Measurements from ENCODE around the gene KRT1.
"Not testable (repeated sequence)": the region's sequence is repeated elsewhere in the genome, so short reads cannot be mapped to it uniquely, and the experiment has no call there.

The KRT1 gene

DNA sequence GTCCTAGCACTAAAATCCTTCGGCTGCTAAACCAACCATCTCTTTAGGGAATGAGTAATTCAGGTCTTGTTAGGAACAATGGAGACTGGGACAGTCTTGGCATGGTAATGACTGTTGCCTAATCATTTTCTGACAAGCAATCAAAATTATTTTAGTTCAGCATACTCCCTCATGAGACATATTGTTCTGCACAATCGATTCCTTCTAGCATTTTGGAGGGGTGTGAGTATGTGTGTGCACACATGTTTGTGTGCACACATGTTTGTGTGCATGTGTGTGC lies 2.1 kb upstream of the KRT1 start:
- DNase-seq (ENCODE audit: low read depth in 2 of 2) = no peak

DNA sequence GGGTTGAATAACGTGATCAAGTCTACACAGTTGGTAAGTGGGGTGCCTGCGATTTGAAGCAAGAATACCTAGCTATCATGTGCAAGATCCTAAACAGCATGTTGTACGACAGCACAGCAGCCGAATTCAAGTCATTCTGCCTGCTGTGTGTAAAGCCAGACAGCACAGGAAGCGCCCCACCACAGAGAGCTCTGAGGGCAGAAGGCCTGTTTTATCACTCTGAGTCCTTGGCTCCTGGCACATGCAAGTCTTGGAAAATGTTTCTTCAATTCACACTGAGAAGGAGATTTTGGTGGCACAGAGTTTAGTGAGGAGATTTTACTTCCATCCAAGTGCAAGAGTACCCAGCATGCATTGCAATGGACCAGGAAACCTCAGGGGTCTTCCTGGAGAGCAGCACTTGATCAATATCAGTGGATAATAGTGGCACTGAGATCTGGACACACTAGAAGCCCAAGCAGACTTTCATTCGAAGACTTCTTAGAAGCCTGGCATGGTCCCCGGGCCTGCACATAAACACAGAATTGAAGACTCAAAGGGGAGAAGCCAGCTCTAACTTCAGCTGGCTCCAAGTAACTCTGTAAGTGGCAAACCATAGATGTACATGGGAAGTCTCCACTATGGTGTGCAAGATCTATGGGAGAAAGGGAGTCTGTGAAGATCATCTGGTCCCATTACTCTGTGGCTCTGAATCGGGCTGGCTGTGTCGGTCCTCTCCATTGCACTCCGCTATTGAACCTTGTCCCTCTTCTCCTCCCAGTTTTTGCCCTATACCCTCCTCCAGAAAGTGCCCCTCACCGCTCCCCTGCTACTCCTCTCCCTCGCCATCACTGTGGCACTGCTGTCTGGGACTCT lies 1.5 kb upstream of the KRT1 start:
- peak in 1 of 2 donors; percentile 15 for DNase-seq (ENCODE audit: low read depth in 2 of 2)

DNA sequence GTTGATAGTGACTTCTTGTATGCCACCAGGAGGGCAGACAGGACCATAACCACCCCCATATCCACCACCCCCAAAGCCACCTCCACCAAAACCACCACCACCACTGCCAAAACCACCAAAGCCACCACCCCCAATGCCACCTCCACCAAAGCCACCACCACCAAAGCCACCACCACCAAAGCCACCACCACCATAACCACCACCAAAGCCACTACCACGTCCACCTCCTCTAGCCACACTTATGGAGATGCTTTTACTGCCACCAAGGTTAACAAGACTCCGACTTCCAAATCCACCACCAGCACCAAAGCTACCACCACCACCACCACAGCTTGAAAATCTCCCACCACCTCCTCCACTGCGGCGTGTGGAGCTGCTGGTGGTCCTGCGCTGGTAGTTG lies 332 bp downstream of the KRT1 start:
- DNase-seq (ENCODE audit: low read depth in 2 of 2) = no peak

DNA sequence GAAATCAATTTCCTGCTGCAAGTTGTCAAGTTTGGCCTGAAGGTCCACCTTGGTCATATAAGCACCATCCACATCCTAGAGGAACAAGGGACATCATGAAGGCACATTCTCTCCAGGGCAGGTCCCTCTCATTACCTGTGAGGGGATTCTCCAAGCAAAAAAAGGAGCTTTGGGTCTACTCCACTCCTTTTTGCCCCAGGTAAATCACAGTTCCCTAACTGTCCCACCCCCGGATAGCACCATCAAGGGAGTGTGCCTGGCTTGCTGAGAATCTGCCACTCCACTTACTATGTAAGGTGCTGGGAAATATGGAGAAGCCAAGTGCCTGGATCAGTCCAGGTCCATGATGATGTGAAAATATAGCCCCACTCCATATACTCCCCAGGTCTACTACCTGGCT lies 2.5 kb downstream of the KRT1 start:
- no peak for DNase-seq (ENCODE audit: low read depth in 2 of 2)

DNA sequence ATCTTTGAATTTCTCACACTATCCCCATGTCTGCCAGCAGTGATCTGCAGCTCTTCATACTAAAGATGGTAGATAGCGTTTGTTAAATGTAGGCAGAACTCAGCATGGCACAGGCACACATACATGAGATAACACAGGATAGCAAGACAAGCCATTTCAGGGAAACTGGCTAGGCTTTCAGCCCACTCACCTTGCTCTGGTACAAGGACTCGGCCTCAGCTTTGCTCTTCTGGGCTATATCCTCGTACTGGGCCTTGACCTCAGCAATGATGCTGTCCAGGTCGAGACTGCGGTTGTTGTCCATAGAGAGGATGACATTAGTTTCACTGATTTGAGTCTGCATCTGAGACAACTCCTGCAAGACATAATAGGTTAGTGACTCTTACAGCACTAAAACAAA lies 3.1 kb downstream of the KRT1 start:
- no peak for DNase-seq (ENCODE audit: low read depth in 2 of 2)

DNA sequence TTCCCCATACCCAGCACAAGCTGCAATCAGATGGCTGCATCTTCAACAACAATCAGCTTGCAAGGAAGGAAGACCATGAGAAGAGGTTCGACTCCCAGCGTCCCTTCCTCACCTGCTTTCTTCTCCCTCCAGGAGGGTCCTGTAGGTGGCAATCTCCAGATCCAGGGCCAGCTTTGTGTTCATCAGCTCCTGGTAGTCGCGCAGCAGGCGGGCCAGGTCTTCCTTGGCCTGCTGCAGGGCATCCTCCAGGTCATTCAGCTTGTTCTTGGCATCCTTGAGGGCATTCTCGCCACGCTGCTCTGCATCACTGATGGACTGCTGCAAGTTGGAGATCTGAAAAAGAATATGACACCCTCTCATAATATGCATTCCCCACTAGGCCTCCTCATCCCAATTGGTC lies 4.0 kb downstream of the KRT1 start:
- DNase-seq (ENCODE audit: low read depth in 2 of 2) = no peak

DNA sequence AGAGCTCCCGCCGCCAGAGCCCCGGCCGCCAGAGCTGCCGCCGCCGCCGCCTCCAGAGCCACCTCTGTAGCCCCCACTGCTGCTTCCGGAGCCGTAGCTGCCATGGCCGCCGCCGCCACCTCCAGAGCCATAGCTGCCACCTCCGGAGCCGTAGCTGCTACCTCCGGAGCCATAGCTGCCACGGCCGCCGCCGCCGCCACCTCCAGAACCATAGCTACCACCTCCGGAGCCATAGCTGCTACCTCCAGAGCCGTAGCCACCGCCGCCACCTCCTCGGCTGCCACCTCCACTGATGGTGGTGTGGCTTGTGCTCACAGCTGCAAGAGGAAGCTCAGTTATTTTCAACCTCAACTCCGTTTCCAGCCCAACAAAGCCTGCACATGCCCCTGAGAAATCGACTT lies 4.9 kb downstream of the KRT1 start:
- no peak for DNase-seq (ENCODE audit: low read depth in 2 of 2)

DNA sequence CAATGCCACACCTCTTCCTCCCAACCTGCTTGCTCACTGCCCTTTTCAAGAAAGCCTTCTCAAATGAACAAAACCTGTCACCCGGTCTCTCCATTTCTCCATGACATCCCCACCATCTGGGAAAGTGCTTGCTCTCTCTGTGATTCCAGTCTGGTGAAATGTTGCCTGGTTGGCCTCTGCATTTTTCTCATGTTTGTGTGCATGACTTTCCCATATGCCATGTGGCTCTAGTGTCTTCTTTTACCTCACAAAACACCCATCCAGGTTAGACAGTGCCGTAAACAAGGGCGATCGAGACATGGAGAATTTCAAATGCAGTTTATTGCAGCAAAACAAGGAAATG lies 5.8 kb downstream of the KRT1 start:
- DNase-seq (ENCODE audit: low read depth in 2 of 2) = no peak

DNA sequence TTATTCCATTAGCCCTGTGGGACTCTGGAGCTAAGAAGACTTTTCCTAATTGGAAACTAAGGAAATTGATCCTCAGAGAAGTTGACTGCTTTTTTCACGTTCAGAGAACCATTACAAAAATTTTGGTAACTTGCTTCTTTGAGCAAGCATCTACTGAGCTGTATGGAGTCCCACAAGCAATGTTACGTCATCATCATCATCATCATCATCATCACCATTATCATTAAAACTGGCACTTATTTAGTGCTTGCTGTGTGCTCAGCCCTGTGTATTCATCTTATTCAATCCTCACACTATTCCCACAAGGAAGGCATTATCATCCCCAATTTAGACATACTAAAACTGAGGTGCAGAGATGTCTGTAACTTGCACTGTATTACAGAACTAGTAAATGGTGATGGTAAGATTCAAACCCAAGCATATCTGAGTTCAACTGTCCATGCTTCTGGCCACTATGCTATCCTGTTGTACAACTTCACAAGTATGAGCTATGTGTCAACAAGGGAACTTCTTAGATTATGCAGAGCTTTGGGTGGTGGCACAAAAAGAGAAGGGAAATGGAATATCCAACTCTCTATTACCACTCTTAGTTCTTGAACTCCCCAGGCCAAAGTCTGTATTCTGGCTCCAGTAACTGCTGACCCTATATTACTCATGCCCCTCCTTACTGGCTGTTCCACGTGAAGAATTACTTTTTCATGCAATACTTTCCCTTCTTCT lies 6.3 kb downstream of the KRT1 start:
- DNase-seq (ENCODE audit: low read depth in 2 of 2) = no peak

DNA sequence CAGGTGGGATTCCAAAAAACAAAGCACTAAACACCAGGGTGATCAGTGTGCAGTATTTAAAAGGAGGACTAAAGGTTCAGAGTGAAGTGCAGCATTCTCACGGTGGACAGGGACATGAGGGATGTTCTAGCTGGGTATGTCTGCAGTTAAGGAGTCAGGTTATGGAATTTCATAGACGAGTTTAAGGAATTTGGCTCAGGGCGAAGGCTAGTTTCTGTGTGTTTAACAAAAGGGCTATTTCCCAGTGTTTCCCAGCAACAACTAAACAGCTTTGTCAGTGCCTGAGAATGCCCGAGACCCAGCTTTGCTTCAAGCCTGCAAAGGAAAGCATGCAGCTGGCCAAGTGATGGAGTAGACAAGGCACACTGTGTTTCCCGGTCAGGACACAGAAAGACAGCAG lies 7.0 kb downstream of the KRT1 start:
- no peak for DNase-seq (ENCODE audit: low read depth in 2 of 2)

DNA sequence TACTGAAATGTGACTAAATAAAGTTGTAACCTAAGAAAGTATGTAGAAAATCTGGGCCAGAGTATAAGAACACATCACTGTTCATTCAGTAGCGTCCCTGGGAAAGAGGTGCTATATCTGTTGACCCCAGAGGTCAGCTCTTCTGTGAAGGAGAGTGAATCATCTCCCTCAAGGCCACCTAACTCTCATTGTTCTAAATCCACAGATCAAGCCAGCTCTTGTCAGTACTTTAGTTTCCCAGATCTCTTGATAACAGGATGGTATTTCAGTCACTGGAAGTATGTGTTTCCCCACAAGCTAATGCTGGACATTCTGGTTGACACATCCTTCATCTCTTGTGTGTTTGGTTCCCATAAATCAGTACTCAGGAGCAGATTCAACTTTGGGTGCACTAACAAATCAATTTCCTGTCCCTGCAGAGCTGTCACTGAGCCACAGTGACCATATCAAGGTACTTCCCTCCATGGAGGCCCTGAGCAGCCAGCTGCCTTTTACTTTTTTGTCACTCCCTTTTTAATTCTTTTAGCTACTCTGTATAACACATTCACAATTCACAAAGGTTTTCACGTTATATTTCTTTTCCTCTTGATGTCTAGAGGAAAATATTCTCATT lies 7.8 kb downstream of the KRT1 start:
- no peak for DNase-seq (ENCODE audit: low read depth in 2 of 2)

DNA sequence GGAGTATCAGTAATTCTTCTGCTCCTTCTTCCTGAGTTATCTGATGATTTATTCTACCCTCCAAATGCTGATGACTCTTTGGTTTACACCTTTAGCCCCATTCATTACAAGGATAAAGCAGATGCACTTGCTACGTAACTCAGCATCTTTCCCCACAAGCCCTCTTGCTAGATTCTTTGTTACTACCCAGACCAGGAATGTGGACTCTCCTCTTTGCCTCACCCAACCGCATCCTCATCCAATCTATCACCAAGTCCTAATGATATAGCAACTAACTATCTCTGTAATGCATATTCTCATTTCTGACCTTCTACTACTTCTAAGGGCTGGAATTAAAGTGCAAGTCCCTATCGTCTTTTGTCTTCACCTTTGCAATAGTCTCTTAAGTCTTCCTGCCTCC lies 9.2 kb downstream of the KRT1 start:
- no peak for DNase-seq (ENCODE audit: low read depth in 2 of 2)

DNA sequence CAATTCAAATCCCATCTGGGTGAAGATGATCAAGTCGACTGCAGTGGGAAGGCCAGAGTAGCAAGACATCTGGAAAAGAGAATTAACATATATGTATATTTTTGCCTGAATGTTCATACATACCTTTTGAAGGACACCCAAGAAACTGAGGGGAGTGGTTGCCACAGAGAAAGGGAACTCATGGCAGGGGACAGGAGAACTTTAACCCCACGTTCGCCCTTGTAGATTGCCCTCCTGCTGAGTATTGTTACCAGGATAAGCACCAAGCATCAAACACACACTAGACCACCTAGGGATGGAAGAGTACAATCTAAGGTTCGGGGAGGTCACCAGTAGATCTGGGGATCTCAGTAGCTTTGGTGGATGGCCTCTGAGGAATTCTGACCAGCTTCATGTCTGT lies 9.7 kb downstream of the KRT1 start:
- DNase-seq (ENCODE audit: low read depth in 2 of 2) = no peak

DNA sequence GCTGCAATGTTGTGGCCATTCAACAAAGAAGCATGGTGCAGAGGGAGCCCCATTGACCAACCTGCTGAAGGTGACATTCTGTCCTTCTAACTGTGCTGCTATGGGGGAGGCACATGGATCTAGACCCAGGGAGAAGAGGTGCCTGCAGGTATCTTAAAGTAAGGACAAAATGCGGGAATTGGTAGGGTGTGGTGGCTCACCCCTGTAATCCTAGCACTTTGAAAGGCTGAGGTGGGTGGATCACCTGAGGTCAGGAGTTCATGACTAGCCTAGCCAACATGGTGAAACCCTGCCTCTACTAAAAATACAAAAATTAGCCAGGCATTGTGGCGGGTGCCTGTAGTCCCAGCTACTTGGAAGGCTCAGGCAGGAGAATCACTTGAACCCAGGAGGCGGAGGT lies 10.3 kb downstream of the KRT1 start:
- DNase-seq (ENCODE audit: low read depth in 2 of 2) = not testable (repeated sequence)

DNA sequence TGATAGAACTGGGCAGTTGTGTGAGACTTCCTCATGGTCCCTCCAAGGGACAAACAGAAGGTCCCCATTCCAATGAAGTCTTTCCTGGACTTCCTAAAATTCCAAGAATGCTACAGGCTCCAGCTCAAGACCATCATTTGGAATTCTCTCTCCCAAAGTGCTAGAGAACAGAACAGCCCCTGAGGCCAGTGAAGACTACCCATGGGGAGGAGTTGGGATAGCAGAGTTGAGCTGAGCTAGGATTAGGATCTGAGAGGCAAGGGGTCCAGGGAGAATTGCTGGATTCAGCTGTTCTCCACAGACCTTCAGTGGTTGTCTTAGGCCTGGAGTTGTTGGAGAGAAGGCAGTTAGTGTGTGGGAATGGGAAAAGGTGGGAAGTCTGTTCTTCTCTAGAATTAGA lies 10.8 kb downstream of the KRT1 start:
- no peak for DNase-seq (ENCODE audit: low read depth in 2 of 2)

DNA sequence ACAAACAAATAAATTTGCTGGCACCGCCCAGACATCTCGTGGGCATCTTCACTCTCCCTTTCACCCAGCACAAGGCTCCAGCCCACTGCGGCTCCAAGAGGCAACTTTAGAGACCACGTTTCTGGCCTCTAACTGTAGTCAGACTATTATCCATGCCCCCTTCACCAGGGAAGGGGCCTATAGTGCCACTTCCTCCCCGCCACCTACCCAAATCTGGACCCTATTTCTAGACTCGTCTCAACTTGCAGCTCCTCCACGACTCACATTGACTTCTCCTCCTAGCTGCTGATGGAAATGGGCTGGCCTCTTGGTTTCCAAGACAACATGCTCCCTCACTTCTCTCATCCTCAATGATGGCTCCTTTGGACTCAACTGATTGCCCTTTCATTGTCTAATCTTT lies 12.3 kb downstream of the KRT1 start:
- no peak for DNase-seq (ENCODE audit: low read depth in 2 of 2)

DNA sequence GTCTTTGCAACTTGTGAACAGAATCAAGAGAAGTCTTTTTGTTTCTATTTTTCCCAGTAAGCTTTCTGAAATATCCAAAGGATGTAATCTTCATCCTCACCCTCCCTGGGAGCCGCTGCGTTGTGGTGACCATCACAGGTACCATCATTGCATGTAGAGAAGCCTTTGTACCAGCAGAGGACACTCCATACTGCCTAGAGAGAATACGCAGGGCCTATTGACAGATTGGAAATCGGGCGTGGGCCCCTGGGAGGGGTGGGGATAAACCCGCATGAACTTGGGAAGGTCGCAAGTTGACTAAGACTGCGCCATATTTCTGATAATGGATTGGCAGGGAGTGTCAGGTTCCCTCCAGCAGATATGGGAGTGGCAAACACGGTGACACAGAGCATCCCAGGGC lies 12.7 kb downstream of the KRT1 start:
- DNase-seq (ENCODE audit: low read depth in 2 of 2) = no peak

DNA sequence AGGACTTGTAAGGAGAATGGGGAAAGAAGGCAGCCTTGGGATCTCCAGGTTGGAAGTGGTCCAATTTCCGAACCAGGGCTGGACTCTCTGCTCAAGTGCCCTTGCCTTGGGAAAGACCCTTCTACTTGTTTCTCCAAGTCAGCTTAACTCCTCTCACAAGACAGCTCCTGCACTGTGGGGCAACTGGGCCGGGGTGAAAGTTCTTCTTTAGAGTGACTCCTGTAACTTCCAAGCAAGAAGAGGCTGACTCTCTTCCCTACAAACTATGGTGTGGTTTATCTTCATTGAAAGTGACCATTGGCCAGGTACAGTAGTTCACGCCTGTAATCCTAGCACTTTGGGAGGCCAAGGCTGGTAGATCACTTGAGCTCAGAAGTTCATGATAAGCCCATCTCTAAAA lies 13.7 kb downstream of the KRT1 start:
- DNase-seq (ENCODE audit: low read depth in 2 of 2) = no peak

DNA sequence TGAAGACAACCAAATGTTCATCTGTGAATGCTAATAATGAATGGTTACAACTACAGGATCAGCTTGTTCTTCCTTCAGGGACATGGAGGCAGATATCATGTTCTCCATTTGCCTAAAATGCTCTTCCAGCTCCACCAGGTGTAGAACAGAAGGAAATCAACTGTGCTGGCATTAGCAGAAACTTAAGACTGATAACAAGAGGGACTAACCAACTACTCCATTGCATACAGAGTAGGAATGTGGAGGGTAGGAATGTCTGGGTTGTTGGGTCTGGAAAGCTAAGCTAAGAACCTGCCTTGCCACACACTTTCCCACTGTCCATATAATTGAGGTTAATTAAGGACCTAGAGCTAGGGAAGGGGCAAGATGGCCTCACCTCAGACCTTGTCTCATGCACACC lies 16.8 kb downstream of the KRT1 start:
- no peak for DNase-seq (ENCODE audit: low read depth in 2 of 2)

DNA sequence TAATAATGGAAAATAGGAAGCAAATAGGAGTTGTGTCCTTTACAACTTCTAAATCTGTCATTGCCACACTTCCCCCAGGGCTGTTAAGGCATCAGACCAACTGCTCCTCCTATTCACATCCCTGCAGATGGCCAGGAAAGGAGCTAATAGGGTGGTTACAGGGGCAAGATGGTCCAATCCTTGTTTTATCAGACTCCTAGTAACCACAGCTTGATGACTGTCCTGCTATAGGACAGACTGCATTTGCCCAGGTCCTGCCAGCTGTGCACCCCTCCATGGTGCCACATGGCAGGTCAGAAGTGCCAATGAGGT lies 17.3 kb downstream of the KRT1 start:
- no peak for DNase-seq (ENCODE audit: low read depth in 2 of 2)

DNA sequence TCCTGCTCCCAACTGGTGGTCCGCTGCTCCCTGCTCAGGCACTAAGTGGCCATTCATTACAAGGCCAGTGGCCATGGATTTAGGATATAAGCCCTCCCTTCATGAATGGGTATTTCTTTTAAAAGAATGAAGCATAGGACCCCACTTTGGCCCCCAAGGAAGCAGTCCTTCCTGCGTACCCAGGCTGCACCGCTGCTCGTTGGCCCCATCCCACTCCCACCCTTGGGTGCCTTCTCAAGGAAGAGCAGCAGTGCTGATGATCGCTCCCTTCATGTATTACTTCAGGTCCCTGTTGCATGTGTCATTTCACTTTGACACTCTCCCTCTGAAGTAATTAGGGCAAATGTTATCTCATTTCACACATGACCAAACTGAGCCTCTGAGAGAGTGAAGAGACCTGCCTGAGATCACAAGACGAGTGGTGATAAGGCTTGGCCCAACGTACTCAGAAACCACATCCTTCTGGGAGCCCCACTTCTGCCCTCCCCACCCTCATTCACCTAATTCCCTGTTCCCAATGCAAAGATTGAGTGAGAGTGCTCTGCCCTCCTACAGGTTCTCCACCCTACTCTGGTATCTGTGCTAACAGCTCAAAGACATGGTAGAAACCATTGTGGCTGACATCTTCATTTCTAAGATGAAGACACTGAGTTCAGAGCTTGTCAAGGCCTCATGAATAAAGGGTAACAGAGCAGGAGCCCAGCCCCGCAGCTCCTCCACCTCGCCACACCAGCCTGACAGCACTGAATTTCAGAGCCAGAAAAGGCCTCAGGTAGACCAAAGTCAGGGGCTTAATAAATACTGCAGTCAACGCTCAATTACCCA lies 17.9 kb downstream of the KRT1 start:
- no peak for DNase-seq (ENCODE audit: low read depth in 2 of 2)

DNA sequence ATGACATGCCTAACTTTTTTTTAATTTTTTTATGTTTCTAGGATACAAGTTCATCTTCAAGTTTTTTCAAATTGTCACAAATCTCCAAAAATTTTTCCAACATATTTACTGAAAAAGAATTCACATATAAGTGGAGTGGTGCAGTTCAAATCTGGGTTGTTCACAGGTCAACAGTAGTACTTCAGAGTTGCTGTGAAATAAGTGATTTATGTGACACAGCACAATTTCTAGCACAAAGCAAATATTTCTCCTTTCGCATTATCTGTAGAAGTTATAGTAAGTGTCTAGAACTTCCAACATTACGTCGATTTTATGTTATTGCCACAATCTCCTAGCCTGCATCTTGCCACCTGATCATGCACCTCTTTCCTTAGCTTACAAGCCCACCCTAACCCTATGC lies 18.5 kb downstream of the KRT1 start:
- DNase-seq (ENCODE audit: low read depth in 2 of 2) = no peak
